Measurements from ENCODE around the gene LDLR. TPM values are rescaled to one million over a fixed set of nuclear protein-coding genes. Genes with fewer than 3 reads are reported as not detected.

LDLR gene
- total RNA-seq, 1 donor from 2014 or later = 158 TPM

DNA sequence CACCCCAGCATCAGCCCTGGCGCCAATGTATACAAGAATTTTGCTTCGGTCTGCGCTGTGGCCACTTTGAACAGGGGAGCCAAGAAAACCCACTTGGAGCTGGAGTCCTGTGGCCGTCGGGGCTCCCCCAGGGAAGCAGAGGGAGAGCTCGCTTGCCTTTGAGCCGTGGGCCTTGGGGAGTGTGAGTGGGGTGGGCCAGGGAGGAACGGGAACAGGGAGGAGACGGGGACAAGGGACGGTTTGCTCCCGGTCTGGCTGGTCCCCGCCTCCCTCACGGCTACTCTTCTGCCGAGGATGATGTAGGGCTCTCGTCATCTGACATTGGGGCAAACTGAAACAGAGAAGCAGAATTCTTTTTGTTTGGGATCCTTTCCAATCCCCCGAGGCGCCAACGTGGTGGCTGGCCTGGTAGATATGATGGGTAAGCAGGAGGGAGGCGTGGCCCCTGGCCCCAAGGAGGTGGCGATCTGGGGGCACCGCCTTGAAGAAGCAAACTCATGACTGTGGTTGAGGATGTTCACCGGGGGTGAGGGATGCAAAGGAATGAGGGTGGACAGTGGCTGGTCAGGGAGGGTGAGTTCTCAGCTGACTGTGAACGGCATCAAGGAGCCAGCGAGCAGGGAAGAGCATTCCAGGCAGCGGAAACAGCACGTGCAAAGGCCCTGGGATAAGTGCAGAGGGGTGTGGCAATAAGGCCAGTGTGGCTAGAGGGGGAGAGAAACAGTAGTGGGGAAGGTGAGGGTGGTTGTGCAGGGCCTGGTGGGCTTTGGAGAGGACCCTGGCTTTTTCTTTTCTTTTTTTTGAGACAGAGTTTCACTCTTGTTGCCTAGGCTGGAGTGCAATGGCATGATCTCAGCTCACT lies 77.2 kb downstream of the LDLR start:
- H3K4me3 Mint-ChIP-seq (ENCODE audit: unreplicated experiment) = peak overlapping the region; percentile 70
- no peaks in the 10 kb centered on the region for H3K9me3 Mint-ChIP-seq (ENCODE audit: unreplicated experiment)
- H3K4me1 Mint-ChIP-seq (ENCODE audit: unreplicated experiment) = no peaks in the 10 kb centered on the region
- H3K36me3 Mint-ChIP-seq (ENCODE audit: low read depth, unreplicated experiment) = peaks cover 41% of the 10 kb centered on the region
- H3K27me3 Mint-ChIP-seq (ENCODE audit: unreplicated experiment) = peaks cover 21% of the 10 kb centered on the region
- H3K27ac Mint-ChIP-seq (ENCODE audit: unreplicated experiment) = no peak overlapping the region
- TF ChIP-seq, protein P1, sequence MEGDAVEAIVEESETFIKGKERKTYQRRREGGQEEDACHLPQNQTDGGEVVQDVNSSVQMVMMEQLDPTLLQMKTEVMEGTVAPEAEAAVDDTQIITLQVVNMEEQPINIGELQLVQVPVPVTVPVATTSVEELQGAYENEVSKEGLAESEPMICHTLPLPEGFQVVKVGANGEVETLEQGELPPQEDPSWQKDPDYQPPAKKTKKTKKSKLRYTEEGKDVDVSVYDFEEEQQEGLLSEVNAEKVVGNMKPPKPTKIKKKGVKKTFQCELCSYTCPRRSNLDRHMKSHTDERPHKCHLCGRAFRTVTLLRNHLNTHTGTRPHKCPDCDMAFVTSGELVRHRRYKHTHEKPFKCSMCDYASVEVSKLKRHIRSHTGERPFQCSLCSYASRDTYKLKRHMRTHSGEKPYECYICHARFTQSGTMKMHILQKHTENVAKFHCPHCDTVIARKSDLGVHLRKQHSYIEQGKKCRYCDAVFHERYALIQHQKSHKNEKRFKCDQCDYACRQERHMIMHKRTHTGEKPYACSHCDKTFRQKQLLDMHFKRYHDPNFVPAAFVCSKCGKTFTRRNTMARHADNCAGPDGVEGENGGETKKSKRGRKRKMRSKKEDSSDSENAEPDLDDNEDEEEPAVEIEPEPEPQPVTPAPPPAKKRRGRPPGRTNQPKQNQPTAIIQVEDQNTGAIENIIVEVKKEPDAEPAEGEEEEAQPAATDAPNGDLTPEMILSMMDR (IDR thresholded peaks at IDR 0.05; ENCODE audit: unreplicated experiment) = no peak
- DNase-seq (ENCODE audit: low spot score) = no peak

DNA sequence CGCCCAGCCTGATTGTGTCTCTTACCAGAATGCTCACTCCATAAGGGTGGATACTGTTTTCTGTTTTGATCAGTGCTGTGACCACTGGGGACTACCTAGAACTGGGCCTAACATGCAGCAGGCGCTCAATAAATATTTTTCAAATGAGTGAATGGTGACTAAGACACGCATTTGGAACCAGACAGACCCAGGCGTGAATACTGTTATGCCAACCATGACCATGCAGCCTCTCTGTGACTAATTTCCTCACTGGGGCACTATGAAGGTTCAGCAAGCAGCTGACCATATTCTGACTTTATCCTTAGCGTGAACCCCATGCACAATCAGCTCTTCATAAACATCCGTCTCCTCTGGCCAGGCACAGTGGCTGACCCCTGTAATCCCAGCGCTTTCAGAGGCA lies 79.3 kb downstream of the LDLR start:
- Mint-ChIP-seq H3K4me3 (ENCODE audit: unreplicated experiment) (peak overlapping the region; percentile 58), H3K9me3 (ENCODE audit: unreplicated experiment) (no peaks in the 10 kb centered on the region), H3K4me1 (ENCODE audit: unreplicated experiment) (no peaks in the 10 kb centered on the region), H3K36me3 (ENCODE audit: low read depth, unreplicated experiment) (peaks cover 48% of the 10 kb centered on the region), H3K27me3 (ENCODE audit: unreplicated experiment) (peaks cover 19% of the 10 kb centered on the region), H3K27ac (ENCODE audit: unreplicated experiment) (no peak overlapping the region)
- TF ChIP-seq, protein P1 (IDR thresholded peaks at IDR 0.05; ENCODE audit: unreplicated experiment) = no peak
- DNase-seq (ENCODE audit: low spot score) = no peak

DNA sequence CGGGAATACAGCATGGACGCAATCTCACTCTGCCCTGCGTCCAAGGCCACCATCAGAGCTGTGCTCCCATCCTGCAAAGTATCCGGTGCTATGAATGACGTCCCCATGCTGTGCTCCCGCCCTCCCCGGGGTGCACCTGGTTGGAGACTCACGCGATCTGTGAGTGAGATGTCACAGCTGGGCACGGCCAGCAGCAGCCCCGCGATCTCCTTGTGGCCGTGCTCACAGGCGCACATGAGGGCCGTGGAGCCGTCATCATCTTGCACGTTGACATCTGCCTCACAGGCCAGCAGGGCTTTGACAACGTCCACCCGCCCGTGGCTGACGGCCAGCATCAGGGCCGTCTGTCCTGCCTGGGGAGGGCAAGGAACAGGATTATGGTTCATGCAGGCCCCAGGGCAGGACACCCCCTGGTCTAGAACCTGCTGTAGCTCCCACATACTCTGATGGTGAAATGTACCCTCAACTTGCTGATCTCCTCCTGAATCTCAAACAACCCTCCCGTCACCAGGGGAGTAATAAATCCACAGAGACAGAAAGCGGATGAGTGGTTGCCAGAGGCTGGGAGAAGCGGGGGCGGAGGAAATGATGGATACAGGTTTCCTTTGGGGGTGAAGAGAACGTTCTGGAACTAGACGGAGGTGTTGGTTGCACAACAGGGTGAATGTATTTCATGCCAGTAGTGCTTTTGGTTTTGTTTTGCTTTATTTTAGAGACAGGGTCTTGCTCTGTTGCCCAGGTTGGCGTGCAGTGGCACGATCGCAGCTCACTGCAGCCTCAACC lies 80.8 kb downstream of the LDLR start:
- no peaks in the 10 kb centered on the region for H3K4me1 Mint-ChIP-seq (ENCODE audit: unreplicated experiment)
- no peaks in the 10 kb centered on the region for H3K9me3 Mint-ChIP-seq (ENCODE audit: unreplicated experiment)
- no peak overlapping the region for H3K27ac Mint-ChIP-seq (ENCODE audit: unreplicated experiment)
- peaks cover 10% of the 10 kb centered on the region for H3K27me3 Mint-ChIP-seq (ENCODE audit: unreplicated experiment)
- no peak for DNase-seq (ENCODE audit: low spot score)
- no peak overlapping the region for H3K4me3 Mint-ChIP-seq (ENCODE audit: unreplicated experiment)
- peaks cover 43% of the 10 kb centered on the region for H3K36me3 Mint-ChIP-seq (ENCODE audit: low read depth, unreplicated experiment)
- TF ChIP-seq, protein P1 (IDR thresholded peaks at IDR 0.05; ENCODE audit: unreplicated experiment) = no peak

DNA sequence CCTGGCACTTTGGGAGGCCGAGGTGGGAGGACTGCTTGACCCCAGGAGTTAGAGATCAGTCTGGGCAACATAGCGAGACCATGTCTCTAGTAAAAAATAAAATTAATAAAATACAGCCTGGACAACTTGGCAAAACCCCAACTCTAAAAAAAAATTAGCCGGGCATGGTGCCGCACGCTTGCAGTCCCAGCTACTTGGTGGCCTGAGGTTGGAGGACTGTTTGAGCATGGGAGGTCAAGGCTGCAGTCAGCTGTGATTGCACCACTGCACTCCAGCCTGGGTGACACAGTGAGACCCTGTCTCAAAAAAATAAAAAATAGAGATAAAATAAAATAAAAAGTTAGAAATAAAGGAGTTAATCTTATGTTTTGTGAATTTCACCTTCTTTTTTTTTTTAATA lies 81.9 kb downstream of the LDLR start:
- Mint-ChIP-seq H3K4me3 (ENCODE audit: unreplicated experiment) (no peak overlapping the region), H3K27ac (ENCODE audit: unreplicated experiment) (no peak overlapping the region), H3K9me3 (ENCODE audit: unreplicated experiment) (no peaks in the 10 kb centered on the region), H3K36me3 (ENCODE audit: low read depth, unreplicated experiment) (peaks cover 45% of the 10 kb centered on the region), H3K27me3 (ENCODE audit: unreplicated experiment) (peaks cover 7% of the 10 kb centered on the region), H3K4me1 (ENCODE audit: unreplicated experiment) (no peaks in the 10 kb centered on the region)
- DNase-seq (ENCODE audit: low spot score) = no peak
- TF ChIP-seq, protein P1 (IDR thresholded peaks at IDR 0.05; ENCODE audit: unreplicated experiment) = no peak

DNA sequence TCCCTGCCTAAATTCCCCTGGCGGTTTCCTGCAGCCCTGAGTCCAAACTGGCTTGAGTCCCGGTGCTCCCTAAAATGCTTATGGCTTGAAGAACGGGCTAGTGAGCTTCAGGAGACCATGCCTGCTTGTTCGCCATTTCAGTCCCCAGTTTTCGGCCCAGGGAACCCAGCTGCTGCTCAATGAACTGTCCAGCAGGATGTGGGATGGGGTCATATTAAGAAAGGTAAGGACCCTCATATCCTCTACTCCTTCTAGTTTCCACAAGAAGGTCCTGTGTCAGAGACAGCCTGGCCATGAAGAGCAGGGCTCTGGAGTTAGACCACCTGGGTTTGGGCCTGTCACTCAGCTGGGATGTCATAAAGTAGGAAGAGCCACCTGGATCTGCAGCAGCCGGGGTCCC lies 83.3 kb downstream of the LDLR start:
- H3K4me1 Mint-ChIP-seq (ENCODE audit: unreplicated experiment) = no peaks in the 10 kb centered on the region
- H3K27me3 Mint-ChIP-seq (ENCODE audit: unreplicated experiment) = peaks cover 4% of the 10 kb centered on the region
- H3K36me3 Mint-ChIP-seq (ENCODE audit: low read depth, unreplicated experiment) = peaks cover 47% of the 10 kb centered on the region

More for the DNA sequence above, 83.3 kb downstream of the LDLR start:
- no peak for DNase-seq (ENCODE audit: low spot score)
- Mint-ChIP-seq H3K9me3 (ENCODE audit: unreplicated experiment) (no peaks in the 10 kb centered on the region), H3K27ac (ENCODE audit: unreplicated experiment) (no peak overlapping the region), H3K4me3 (ENCODE audit: unreplicated experiment) (no peak overlapping the region)
- TF ChIP-seq, protein P1 (IDR thresholded peaks at IDR 0.05; ENCODE audit: unreplicated experiment) = no peak
